Liver (tissue), 9 donors: ENCODE results near the gene SLC15A5. TPM values are rescaled to one million over a fixed set of nuclear protein-coding genes. Genes with fewer than 3 reads are reported as not detected.

ENCODE experiments used
- DNase-seq: peaks from one replicate; pipeline ENCODE4 v3.0.0-alpha.2; 2017; ENCODE audit warnings: low spot score
- H3K27ac ChIP-seq, 2 donors: one replicate each; pipeline ENCODE4 v1.7.0; 2013; ENCODE audit warnings: inconsistent platforms in 2 of 2, low read length in 2 of 2, control low read depth in 1 of 2, low read depth in 1 of 2, mild to moderate bottlenecking in 1 of 2
- H3K27me3 ChIP-seq, 4 donors: one replicate each; pipeline versions ENCODE4 v1.6.1 to v1.7.0; 2013; ENCODE audit warnings: low read length in 3 of 4, inconsistent platforms in 1 of 4, mild to moderate bottlenecking in 1 of 4, moderate library complexity in 1 of 4; ENCODE audit not compliant: control insufficient read depth in 4 of 4, insufficient read depth in 4 of 4
- H3K36me3 ChIP-seq, 4 donors: one replicate each; pipeline versions ENCODE4 v1.6.1 to v1.7.0; 2013; ENCODE audit warnings: low read length in 3 of 4, mild to moderate bottlenecking in 3 of 4, low read depth in 1 of 4, moderate library complexity in 1 of 4; ENCODE audit not compliant: control insufficient read depth in 4 of 4, insufficient read depth in 3 of 4
- H3K4me1 ChIP-seq, 4 donors: one replicate each; pipeline versions ENCODE4 v1.6.1 to v1.7.0; 2013; ENCODE audit warnings: low read length in 3 of 4, mild to moderate bottlenecking in 3 of 4, moderate library complexity in 1 of 4; ENCODE audit not compliant: control insufficient read depth in 4 of 4, insufficient read depth in 4 of 4
- H3K4me3 ChIP-seq, 3 donors: one replicate each; pipeline versions ENCODE4 v1.6.1 to v1.7.0; 2013; ENCODE audit warnings: low read length in 3 of 3, control low read depth in 1 of 3, low read depth in 1 of 3, mild to moderate bottlenecking in 1 of 3
- H3K9ac ChIP-seq, 2 donors: one replicate each; pipeline ENCODE4 v1.7.0; 2013; ENCODE audit warnings: low read length in 2 of 2, mild to moderate bottlenecking in 2 of 2, moderate library complexity in 2 of 2, control low read depth in 1 of 2, low read depth in 1 of 2
- H3K9me3 ChIP-seq, 4 donors: one replicate each; pipeline versions ENCODE4 v1.6.1 to v1.7.0; 2013; ENCODE audit warnings: low read length in 3 of 4; ENCODE audit not compliant: control insufficient read depth in 4 of 4
- ATF3 ChIP-seq: IDR thresholded peaks from 2 replicates; pipeline ENCODE4 v1.6.1; 2016; ENCODE audit warnings: antibody characterized with exemption
- FOXA1 ChIP-seq: IDR thresholded peaks from 2 replicates; pipeline ENCODE4 v1.6.1; 2016; ENCODE audit warnings: antibody characterized with exemption
- FOXA2 ChIP-seq: IDR thresholded peaks from 2 replicates; pipeline ENCODE4 v1.6.1; 2016; ENCODE audit warnings: antibody characterized with exemption
- GABPA ChIP-seq, 2 donors: IDR thresholded peaks in 1 of 2; conservative IDR thresholded peaks in 1 of 2; 2 replicates each; pipeline ENCODE4 v1.6.1; 2016; ENCODE audit warnings: antibody characterized with exemption in 2 of 2, mild to moderate bottlenecking in 1 of 2, moderate library complexity in 1 of 2
- HNF4A ChIP-seq, 2 donors: conservative IDR thresholded peaks; 2 replicates each; pipeline ENCODE4 v1.6.1; 2016; ENCODE audit warnings: antibody characterized with exemption in 2 of 2, mild to moderate bottlenecking in 2 of 2
- NR2F2 ChIP-seq: IDR thresholded peaks from 2 replicates; pipeline ENCODE4 v1.6.1; 2016; ENCODE audit warnings: antibody characterized with exemption
- SP1 ChIP-seq: IDR thresholded peaks from 2 replicates; pipeline ENCODE4 v1.6.1; 2018; ENCODE audit warnings: antibody characterized with exemption, mild to moderate bottlenecking
- ZBTB33 ChIP-seq: IDR thresholded peaks from 2 replicates; pipeline ENCODE4 v1.6.1; 2016; ENCODE audit warnings: antibody characterized with exemption
- WGBS: extraction: QIAGEN DNeasy Blood & Tissue Kit; methylation state at CpG from one replicate; pipeline ENCODE4 v1.1.7; 2013; 5-methylcytosine and 5-hydroxymethylcytosine counted together
- polyA plus RNA-seq, 2 donors: library from polyadenylated mRNA; stranded (reverse) in 1 of 2; unstranded in 1 of 2; fragments of 200-250 nt in 1 of 2; fragments of >200 nt in 1 of 2; fragmentation: Nextera tagmentation in 1 of 2; extraction: Ambion mirVana in 1 of 2; gene quantifications; one replicate each; pipeline versions ENCODE4 v1.2.1 to v1.2.3, GENCODE V29; 2013 to 2015
- total RNA-seq, 2 donors: library from RNA; depleted of rRNA; stranded (reverse); fragments of >200 nt; gene quantifications; one replicate each; pipeline ENCODE4 v1.2.3, GENCODE V29; 2014
- TF ChIP-seq, protein P1 (sequence below): fragments of 150-350 bp; IDR thresholded peaks from 2 replicates; pipeline ENCODE4 v1.5.1; 2017; ENCODE audit warnings: improper control_type of control experiment, low read depth, low read length; ENCODE audit not compliant: missing input control
- donor health status: healthy.
- donor health status: healthy.
- donor health status: healthy.
- donor health status: healthy.
- donor health status: healthy.

Gene SLC15A5
- total and polyA plus RNA-seq, 4 donors = not detected

DNA sequence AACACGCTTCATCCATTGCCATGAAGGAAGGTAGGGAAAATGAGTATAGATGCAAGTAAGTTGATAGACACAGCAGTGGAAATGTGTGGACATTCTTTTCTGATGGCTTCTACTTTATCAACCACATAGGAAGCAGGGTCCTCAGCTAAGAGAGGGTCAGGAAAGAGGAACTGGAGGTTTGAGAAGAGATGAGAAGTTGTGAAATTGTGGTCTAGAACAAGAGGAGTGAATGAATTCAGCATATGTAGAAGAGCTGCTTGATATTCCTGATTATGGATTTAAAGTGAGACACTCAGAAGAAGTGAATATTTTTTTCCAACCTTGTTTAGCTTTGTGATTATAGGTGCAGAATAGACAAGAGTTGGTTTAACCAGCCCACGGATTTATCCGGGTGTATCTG, 128.5 kb downstream of the SLC15A5 start:
- Histone ChIP-seq H3K9ac (no peak overlapping the region), H3K4me3 (no peak overlapping the region), H3K4me1 (no peaks in the 10 kb centered on the region), H3K36me3 (no peaks in the 10 kb centered on the region), H3K27ac (no peak overlapping the region), H3K9me3 (no peaks in the 10 kb centered on the region), H3K27me3 (no peaks in the 10 kb centered on the region)
- 91% methylated on average over 3 of the region's 3 CpGs for WGBS
- no peak for DNase-seq
- TF ChIP-seq, protein P1, sequence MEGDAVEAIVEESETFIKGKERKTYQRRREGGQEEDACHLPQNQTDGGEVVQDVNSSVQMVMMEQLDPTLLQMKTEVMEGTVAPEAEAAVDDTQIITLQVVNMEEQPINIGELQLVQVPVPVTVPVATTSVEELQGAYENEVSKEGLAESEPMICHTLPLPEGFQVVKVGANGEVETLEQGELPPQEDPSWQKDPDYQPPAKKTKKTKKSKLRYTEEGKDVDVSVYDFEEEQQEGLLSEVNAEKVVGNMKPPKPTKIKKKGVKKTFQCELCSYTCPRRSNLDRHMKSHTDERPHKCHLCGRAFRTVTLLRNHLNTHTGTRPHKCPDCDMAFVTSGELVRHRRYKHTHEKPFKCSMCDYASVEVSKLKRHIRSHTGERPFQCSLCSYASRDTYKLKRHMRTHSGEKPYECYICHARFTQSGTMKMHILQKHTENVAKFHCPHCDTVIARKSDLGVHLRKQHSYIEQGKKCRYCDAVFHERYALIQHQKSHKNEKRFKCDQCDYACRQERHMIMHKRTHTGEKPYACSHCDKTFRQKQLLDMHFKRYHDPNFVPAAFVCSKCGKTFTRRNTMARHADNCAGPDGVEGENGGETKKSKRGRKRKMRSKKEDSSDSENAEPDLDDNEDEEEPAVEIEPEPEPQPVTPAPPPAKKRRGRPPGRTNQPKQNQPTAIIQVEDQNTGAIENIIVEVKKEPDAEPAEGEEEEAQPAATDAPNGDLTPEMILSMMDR = no peak
- TF ChIP-seq ATF3 (no peak), HNF4A (conservative IDR thresholded peaks at IDR 0.05) (no peak), ZBTB33 (no peak), NR2F2 (no peak), SP1 (no peak), FOXA2 (no peak), GABPA (IDR thresholded peaks at IDR 0.05 in 1 of 2, conservative IDR thresholded peaks at IDR 0.05 in 1 of 2) (no peak), FOXA1 (no peak)

Other genes with a start within 250 kb of the SLC15A5 start
- gene MGST1, start 70.0 kb upstream of the SLC15A5 start, total RNA-seq = 100 to 1,000 TPM in 1 of 2 donors, 10 to 100 TPM in 1; 84.6 to 274 TPM
- 1,000 to 10,000 TPM; 1,812 to 2,615 TPM for gene MGST1, start 70.0 kb upstream of the SLC15A5 start, polyA plus RNA-seq